ENCODE measurements around the gene PNKD.
A peak's percentile ranks its signal among the peaks of the same experiment; 100 is the strongest.
"Not testable (repeated sequence)": the region's sequence is repeated elsewhere in the genome, so short reads cannot be mapped to it uniquely, and the experiment has no call there.

The PNKD gene

DNA sequence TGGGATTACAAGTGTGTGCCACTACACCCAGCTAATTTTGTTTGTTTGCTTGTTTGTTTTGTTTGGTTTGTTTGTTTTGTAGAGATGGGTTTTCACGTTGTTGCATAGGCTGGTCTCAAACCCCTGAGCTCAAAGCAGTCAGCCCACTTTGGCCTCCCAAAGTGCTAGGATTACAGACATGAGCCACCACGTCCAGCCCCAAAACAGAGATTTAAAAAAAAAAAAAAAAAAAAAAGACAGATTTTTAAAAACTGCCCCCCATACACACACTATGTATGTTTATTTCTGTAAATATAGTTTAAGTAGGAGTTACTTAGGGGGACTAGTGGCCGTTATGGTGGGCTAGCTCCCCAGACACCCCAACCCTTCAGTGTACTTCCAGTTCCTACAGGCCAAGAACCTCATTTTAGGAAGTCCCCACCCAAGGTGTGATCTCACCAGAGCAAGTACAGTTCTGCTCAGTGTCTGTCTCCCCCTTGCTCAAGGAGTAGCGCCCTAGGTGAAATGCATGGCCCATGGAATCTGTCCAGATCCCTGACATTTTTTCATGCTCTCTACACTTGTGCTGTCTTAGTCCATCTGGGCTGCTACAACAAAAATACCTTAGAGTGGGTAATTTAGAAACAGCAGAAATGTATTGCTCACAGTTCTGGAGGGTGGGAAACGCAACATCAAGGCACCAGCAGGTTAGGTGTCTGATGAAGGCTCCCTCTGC, 23.6 kb downstream of the PNKD start:
- no peak for DNase-seq

DNA sequence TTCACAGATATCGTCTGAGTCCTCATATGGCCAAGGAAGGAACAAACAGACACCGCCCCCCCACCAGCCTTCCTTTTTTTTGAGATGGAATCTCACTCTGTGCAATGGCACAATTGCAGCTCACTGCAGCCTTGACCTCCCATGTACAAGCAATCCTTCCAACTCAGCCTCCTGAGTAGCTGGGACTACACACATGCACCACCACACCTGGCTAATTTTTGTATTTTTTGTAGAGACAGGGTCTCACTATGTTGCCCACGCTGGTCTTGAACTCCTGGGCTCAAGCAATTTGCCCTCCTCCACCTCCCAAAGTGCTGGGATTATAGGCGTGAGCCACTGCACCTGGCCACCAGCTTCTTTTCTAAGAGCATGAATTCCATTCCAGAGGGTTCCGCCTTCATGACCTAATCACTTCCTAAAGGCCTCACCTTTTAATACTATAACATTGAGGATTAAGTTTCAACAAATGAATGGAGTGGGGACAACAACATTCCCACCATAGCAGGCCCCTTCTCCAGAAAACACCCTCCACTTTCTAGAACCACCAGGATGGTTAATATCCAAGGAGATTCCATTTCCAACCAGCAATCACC, 24.2 kb downstream of the PNKD start:
- DNase-seq, result no peak

GRCh38 chr2:218295029-218295428, 24.7 kb downstream of the PNKD start:
- DNase-seq, result no peak

GRCh38 chr2:218296200-218296599, 25.9 kb downstream of the PNKD start:
- no peak for DNase-seq

DNA sequence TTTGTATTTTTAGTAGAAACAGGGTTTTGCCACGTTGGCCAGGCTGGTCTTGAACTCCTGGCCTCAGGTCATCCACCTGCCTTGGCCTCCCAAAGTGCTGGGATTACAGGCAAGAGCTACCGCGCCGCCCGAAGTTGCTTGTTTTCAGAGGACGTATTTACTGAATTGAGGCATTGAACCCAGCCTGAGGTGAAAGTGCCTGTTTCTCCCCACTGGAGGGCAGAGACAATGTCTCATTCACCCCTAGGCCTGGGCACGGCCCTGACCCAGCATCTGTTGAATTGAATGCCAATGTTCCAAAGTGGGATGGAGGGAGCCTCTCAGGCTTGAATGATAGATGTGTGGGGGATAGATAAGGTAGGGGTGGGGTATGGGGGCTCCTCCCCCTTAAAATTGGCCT, 26.5 kb downstream of the PNKD start:
- no peak for DNase-seq

GRCh38 chr2:218298314-218298875, 28.1 kb downstream of the PNKD start:
- DNase-seq, result no peak

GRCh38 chr2:218300141-218300540, 29.8 kb downstream of the PNKD start:
- DNase-seq, result no peak

DNA sequence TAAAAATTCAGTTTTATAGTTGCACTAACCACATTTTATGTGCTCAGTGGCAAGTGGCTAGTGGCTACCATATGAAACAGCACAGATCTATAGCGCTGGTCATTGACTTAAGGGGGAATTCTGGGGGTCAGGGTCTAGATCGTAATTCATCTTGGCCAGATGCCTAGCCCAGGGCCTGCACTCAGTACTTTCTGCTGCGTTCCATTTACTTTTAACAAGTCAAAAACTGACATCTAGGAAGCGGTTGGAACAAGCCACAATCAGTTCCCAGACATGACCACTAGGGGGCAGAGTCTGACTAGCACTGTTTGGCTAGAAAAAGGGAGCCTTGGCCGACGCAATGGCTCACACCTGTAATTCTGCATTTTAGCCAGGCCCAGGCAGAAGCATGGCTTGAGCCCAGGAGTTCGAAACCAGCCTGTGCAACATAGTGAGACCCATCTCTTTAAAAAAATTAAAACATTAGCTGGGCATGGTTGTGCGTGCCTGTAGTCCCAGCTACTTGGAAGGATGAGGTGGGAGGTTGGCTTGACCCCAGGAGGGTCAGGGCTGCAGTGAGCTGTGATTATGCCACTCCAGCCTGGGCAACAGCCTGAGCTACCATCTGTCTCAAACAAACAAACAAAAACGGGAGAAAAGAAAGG, 31.0 kb downstream of the PNKD start:
- DNase-seq, result peak; percentile 68

DNA sequence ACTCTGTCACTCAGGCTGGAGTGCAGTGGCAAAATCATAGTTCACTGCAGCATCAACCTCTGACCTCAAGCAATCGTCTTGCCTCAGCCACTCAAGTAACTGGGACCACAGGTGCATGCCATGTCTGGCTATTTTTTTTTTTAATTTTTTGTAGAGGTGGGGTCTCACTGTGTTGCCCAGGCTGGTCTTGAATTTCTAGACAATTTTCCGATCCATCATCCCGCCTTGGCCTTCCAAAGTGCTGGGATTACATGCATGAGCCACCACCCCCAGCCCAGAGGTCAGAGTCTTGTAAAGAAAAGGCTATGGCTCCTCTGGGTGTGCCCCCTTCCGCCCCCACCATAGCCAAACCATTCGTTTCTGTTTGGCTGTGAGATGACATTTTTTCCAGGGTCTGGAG, 35.1 kb downstream of the PNKD start:
- no peak for DNase-seq

DNA sequence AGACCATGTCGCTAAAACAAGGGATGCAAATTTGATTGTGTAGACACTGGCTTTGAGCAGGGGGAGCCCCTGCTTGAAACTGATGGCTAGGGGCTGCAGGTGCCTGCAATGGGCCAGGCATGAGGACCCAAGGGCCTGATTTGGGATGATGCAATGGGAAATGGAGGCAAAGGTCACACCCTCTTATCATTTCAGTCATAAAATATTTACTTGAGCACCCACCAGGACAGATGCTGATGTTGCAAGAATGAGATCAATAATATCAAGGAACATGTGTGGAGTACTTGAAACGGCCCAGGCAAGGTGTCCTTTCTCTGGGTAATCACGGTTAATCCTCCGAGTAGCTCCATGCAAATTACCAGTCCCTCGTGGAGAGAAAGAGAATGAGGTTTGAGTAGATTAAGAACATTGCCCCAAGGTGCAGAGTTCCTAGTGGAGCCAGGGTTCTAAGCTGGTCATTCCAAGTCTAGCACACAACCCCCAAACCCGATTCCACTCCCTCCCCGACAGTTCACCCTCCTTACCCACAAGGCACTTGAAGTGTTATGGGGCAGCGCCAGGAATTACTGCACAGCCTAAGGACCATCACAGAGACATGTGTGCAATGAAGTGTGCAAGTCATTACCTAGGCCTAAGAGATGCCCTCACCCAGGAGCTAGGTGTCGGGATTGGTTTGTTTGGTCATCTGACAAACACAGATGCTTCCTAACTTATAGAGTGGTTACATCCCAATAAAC, 36.0 kb downstream of the PNKD start:
- DNase-seq, result no peak

DNA sequence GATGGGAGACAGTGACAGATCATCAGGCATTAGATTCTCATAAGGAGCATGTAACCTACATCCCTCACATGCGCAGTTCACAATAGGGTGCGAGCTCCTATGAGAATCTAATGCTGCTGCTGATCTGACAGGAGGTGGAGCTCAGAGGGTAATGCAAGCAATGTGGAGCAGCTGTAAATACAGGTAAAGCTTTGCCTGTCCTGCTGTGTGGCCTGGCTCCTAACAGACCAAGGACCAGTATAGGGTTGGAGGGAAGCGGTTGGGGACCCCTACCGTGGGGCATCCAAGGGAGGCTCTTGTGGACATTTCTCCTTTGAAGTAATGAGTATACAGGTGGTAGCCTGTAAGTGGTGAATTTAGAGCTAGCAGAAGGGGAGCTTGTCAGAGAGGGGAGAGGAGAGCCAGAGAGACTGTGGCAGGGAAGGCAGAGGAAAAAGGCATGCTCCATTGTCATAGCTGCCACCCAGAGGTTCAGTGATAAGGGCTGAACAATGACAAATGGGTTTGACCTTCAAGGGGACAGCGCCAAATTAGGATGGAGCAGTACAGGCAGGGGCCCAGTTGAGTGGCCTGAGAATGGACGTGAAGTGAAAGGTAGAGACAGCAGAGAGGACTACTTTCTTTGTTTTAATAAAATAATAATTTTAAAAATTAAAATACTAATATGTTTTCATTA, 37.2 kb downstream of the PNKD start:
- DNase-seq, result no peak

DNA sequence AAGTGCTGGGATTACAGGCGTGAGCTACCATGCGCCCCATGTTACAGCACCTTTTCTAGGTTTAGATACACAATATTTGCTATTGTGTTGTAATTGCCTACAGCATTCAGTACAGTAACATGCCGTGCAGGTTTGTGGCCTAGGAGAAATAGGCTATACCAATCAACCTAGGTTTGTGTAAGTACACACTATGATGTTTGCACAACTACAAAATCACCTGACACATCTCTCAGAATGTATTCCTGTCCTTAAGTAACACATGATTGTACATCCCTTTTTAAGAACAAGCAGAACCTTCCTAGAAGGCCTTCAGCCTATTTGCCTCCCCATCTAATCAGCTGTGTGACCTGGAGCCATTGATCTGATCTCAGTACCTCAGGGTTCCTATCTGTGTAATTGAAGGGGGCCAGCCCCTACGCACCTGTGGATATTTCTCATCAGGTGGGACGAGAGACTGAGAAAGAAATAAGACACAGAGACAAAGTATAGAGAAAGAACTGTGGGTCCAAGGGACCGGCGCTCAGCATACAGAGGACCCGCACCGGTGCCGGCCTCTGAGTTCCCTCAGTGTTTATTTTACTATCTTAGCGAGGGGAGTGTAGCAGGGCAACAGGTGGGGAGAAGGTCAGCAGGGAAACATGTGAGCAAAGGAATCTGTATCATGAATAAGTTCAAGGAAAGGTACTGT, 40.7 kb downstream of the PNKD start:
- DNase-seq, result no peak

GRCh38 chr2:218311541-218312266, 41.4 kb downstream of the PNKD start:
- DNase-seq, result not testable (repeated sequence)

GRCh38 chr2:218312267-218312756, 42.0 kb downstream of the PNKD start:
- no peak for DNase-seq

DNA sequence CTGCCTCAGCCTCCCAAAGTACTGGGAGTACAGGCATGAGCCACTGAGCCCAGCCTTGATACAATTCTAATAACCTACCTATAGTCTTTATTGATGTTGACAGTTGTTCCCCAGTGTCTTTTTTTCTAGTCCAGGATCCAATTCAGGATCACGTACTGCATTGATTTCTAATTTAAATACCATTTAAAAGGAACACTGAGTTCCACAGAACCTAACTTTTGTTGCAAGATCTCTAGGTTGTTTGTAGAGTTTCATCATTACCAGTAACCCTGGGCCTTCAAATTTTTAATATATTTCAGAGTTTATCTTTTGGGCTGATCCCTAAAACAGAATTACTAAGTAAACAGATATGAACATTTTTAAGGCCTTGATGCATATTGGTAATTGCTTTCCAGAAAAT, 43.0 kb downstream of the PNKD start:
- DNase-seq, result no peak

DNA sequence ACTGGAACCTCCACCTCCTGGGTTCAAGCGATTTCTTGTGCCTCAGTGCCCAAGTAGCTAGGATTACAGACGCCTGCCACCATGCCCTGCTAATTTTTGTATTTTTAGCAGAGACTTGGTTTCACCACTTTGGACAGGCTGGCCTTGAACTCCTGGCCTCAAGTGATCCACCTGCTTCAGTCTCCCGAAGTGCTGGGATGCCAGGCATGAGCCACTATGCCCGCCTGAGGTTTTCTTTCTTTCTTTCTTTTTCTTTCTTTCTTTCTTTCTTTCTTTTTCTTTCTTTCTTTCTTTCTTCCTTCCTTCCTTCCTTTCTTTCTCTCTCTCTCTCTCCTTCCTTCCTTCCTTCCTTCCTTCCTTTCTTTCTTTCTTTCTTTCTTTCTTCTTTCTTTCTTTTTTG, 44.4 kb downstream of the PNKD start:
- DNase-seq, result not testable (repeated sequence)

GRCh38 chr2:218315397-218315796, 45.1 kb downstream of the PNKD start:
- no peak for DNase-seq

GRCh38 chr2:218317303-218317630, 46.9 kb downstream of the PNKD start:
- no peak for DNase-seq

DNA sequence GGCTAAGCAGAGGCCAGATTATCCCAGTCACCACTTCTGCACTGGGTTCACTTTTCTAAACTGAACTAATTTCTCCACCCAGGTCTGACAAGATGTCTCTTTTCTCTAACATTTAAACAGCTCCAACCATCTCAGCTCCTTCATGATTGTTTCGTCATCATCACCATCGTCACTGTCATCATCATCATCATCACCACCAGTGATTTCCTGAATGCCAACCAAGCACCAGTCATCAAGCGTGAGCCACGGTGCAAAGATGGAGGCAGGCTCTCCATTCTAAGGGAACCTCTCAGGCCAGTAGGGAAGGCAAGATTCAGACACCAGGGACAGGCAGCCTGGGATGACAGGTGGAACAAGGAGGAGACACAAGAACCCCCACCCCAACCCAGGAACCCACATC, 47.5 kb downstream of the PNKD start:
- DNase-seq, result no peak

DNA sequence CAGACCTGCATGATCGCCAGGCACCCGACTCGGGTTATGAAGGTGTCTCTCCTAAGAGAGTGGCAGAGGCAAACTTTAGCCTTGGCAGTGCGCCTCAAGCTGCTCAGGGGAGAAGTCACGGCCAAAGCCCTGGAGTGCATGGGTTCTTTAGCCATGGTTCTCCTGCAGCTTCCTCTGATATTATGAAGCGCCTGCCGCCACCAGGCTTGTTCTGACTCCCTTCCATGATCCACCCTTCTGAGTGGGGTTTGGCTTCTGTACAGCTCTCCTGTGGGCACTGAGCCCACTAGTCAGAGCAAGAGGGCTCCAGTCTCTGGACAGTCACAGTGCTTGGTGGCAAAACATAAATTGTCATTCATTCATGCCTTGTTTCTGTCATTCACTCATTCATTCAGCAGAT, 47.9 kb downstream of the PNKD start:
- no peak for DNase-seq

DNA sequence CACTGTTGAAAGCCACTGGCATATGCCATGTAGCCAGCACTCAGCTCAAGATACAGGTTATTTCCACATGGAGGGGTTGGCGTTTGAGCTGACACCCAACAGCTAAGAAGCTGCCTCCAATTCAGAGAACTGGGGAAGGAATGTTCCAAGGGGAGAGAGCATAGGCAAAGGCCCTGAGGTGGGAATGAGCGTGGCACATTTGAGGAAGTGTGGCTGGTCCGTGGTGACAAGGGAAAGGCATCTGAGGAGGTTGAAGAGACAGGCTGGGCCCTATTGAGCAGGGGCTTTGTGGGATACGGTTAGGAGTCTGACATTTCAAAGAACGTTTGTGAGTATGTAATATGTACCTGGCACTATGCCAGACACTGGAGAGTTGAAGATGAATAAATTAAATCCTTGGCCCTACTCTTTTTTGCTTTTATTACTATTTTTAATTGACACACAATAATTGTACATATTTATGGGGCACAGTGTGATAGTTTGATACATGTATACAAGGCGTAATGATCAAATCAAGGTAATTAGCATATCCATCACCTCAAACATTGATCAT, 49.6 kb downstream of the PNKD start:
- no peak for DNase-seq

Measured in NCI-H1092 treated with DMSO at 0.1 percent for 48 hours (cell line).